HepG2 (cell line): ENCODE results near the gene FGF1. TPM values are rescaled to one million over a fixed set of nuclear protein-coding genes. Genes with fewer than 3 reads are reported as not detected.

Source experiments
- ATAC-seq: fragments of 200-7000 bp; cut with Tn5 transposase; 3 replicates; pipeline ENCODE4 v1.9.1; 2020; ENCODE audit warnings: mild to moderate bottlenecking, moderate library complexity
- BruUV-seq: library from RNA; stranded (reverse); fragments of 400-500 nt; replicated peaks from 2 replicates; lab custom pipeline; 2021; lab: Mats Ljungman, UMichigan
- CTCF ChIA-PET: fragments of 300-600 bp; formaldehyde crosslinking; extraction: SDS; loops from one replicate; lab custom pipeline; 2021; ENCODE audit warnings: low total read pairs, inconsistent platforms, low intra/inter-chr PET ratio; lab: Yijun Ruan, JAX
- POLR2A ChIA-PET: fragments of 350-600 bp; sonication (Branson Sonifier 250); formaldehyde crosslinking; loops from one replicate; lab custom pipeline; 2020; ENCODE audit warnings: antibody characterized with exemption, inconsistent platforms; lab: Yijun Ruan, JAX
- DNase-seq: peaks from one replicate; pipeline ENCODE4 v3.0.0-alpha.2; 2015; ENCODE audit warnings: low spot score
- FAIRE-seq: peaks from 3 replicates; lab custom pipeline; 2011; peaks lifted over from hg19 to GRCh38; lab: Jason Lieb, UNC
- H2AFZ ChIP-seq: one replicate; pipeline ENCODE4 v1.6.1; 2011; ENCODE audit warnings: low read length, inconsistent platforms
- H3K27ac ChIP-seq: fragments of 300-600 bp; 3 replicates; pipeline ENCODE4 v1.8.0; 2011; ENCODE audit warnings: mixed run types, mild to moderate bottlenecking, mixed read lengths, low read length, inconsistent platforms; ENCODE audit not compliant: insufficient read depth; ENCODE audit errors: extremely low read length
- H3K27me3 ChIP-seq, 2 experiments: fragments of 200-600 bp in 1 of 2; 2 replicates in 1 of 2; 3 replicates in 1 of 2; pipeline versions ENCODE4 v1.6.0 to v1.8.0; 2011; ENCODE audit warnings: low read length in 2 of 2, mild to moderate bottlenecking in 2 of 2, moderate library complexity in 2 of 2, inconsistent platforms in 1 of 2; ENCODE audit not compliant: insufficient read depth in 2 of 2, control insufficient read depth in 1 of 2
- H3K36me3 ChIP-seq, 2 experiments: fragments of 200-600 bp in 1 of 2; replicated peaks in 1 of 2; 2 replicates in 1 of 2; 3 replicates in 1 of 2; pipeline versions ENCODE4 v1.5.1 to v1.8.0; 2011; ENCODE audit warnings: low read length in 2 of 2, inconsistent platforms in 1 of 2; ENCODE audit not compliant: insufficient read depth in 2 of 2, control insufficient read depth in 1 of 2
- H3K4me1 ChIP-seq: 2 replicates; pipeline ENCODE4 v1.5.1; 2012; ENCODE audit warnings: low read length, inconsistent platforms; ENCODE audit not compliant: insufficient read depth
- H3K4me2 ChIP-seq: 2 replicates; pipeline ENCODE4 v1.6.0; 2011; ENCODE audit warnings: low read depth, low read length, inconsistent platforms
- H3K4me3 ChIP-seq, 3 experiments: fragments of 200-600 bp in 1 of 3; sonication (generic), shearing (Covaris generic) in 1 of 3; replicated peaks in 1 of 3; 2 replicates each; pipeline ENCODE4 v1.5.1; 2011 to 2016; ENCODE audit warnings: low read length in 3 of 3, inconsistent platforms in 2 of 3, low read depth in 2 of 3, mild to moderate bottlenecking in 2 of 3, control low read depth in 1 of 3, mixed read lengths in 1 of 3; ENCODE audit not compliant: insufficient read depth in 1 of 3
- H3K79me2 ChIP-seq: one replicate; pipeline ENCODE4 v1.6.1; 2011; ENCODE audit warnings: low read length, inconsistent platforms; ENCODE audit not compliant: insufficient read depth
- H3K9ac ChIP-seq: 2 replicates; pipeline ENCODE4 v1.6.0; 2011; ENCODE audit warnings: mild to moderate bottlenecking, low read depth, low read length, inconsistent platforms; ENCODE audit not compliant: insufficient read depth
- H3K9me3 ChIP-seq: 2 replicates; pipeline ENCODE4 v1.5.1; 2012; ENCODE audit warnings: mild to moderate bottlenecking, low read length
- H4K20me1 ChIP-seq: 2 replicates; pipeline ENCODE4 v1.6.0; 2011; ENCODE audit warnings: inconsistent platforms, mild to moderate bottlenecking, low read length, moderate library complexity; ENCODE audit not compliant: insufficient read depth
- EED ChIP-seq: sonication (generic); formaldehyde crosslinking; IDR thresholded peaks from 2 replicates; pipeline ENCODE4 v1.5.0; 2020; ENCODE audit warnings: mild to moderate bottlenecking, missing genetic modification reagents
- GABPA ChIP-seq, 2 experiments: IDR thresholded peaks; 2 replicates each; pipeline ENCODE4 v1.6.1; 2011 to 2016; ENCODE audit warnings: low read depth in 2 of 2, low read length in 1 of 2, missing biosample characterization in 1 of 2, missing genetic modification characterization in 1 of 2
- GATA4 ChIP-seq: sonication (generic); IDR thresholded peaks from 2 replicates; pipeline ENCODE4 v1.6.1; 2016; ENCODE audit warnings: antibody characterized with exemption, low read depth, borderline replicate concordance
- KAT8 ChIP-seq: IDR thresholded peaks from 2 replicates; pipeline ENCODE4 v1.6.1; 2016; ENCODE audit warnings: missing genetic modification reagents, missing compliant biosample characterization
- MBNL3 ChIP-seq: fragments of 250-450 bp; sonication (Bioruptor Pico); conservative IDR thresholded peaks from 2 replicates; pipeline ENCODE4 v1.8.0; 2022; ENCODE audit warnings: mild to moderate bottlenecking, inconsistent platforms
- RBFOX2 ChIP-seq: fragments of 200-400 bp; formaldehyde crosslinking; IDR thresholded peaks from 2 replicates; pipeline ENCODE4 v1.6.1; 2017; ENCODE audit warnings: low read depth, mild to moderate bottlenecking, low read length
- THAP8 ChIP-seq: sonication (generic); formaldehyde crosslinking; IDR thresholded peaks from 2 replicates; pipeline ENCODE4 v1.5.1; 2020; ENCODE audit warnings: missing genetic modification reagents, mild to moderate bottlenecking, borderline replicate concordance
- ZNF737 ChIP-seq: sonication (generic); formaldehyde crosslinking; IDR thresholded peaks from 2 replicates; pipeline ENCODE4 v1.5.0; 2020; ENCODE audit warnings: missing genetic modification reagents, mild to moderate bottlenecking, borderline replicate concordance
- WGBS: methylation state at CpG from one replicate; pipeline ENCODE4 v1.1.6; 2017; ENCODE audit warnings: low lambda C conversion rate; 5-methylcytosine and 5-hydroxymethylcytosine counted together
- in situ Hi-C: cut with HindIII; loops from 2 replicates; pipeline ENCODE4 v1.10.0; 2017; ENCODE audit warnings: low pct_unique_long_range_greater_than_20kb; ENCODE audit not compliant: extremely low pct_ligation_motif_present
- intact Hi-C: fragments of 100-400 bp; cut with micrococcal nuclease; formaldehyde crosslinking; loops from one replicate; pipeline ENCODE4 v1.10.0; 2022; ENCODE audit not compliant: unreplicated experiment
- polyA plus RNA-seq, 8 experiments: library from polyadenylated mRNA; depleted of rRNA in 3 of 8; stranded (reverse) in 7 of 8; unstranded in 1 of 8; fragments of >200 nt; fragmentation: Illumina TruSeq in 4 of 8; extraction: Trizol in 4 of 8; gene quantifications; 2 replicates each; pipeline versions ENCODE4 v1.2.1 to v1.2.3, GENCODE V29; 2011 to 2016; ENCODE audit warnings: low read depth in 4 of 8, missing spikeins in 1 of 8, mixed read lengths in 1 of 8; ENCODE audit not compliant: insufficient read depth in 1 of 8
- total RNA-seq, 5 experiments: library from RNA; depleted of rRNA; stranded (reverse); fragments of >200 nt; fragmentation: Illumina TruSeq; extraction: Trizol; gene quantifications; 2 replicates each; pipeline ENCODE4 v1.2.3, GENCODE V29; 2016; ENCODE audit warnings: low read depth in 1 of 5
- TF ChIP-seq, protein P1 (sequence below): sonication (generic); formaldehyde crosslinking; IDR thresholded peaks from 2 replicates; pipeline ENCODE4 v1.4.0; 2020; ENCODE audit warnings: missing genetic modification reagents
- TF ChIP-seq, protein P2 (sequence below): sonication (generic); formaldehyde crosslinking; IDR thresholded peaks from 2 replicates; pipeline ENCODE4 v1.4.0; 2020; ENCODE audit warnings: missing genetic modification reagents, mild to moderate bottlenecking, borderline replicate concordance
- TF ChIP-seq, protein P3 (sequence below): sonication (generic); formaldehyde crosslinking; IDR thresholded peaks from 2 replicates; pipeline ENCODE4 v1.8.0; 2022; ENCODE audit warnings: mild to moderate bottlenecking, missing genetic modification reagents

FGF1 gene
- total and polyA plus RNA-seq, 2 of the 13 experiments (the other 11 are each of a cell fraction or from before 2014, with no cell fraction given) = not detected

- POLR2A ChIA-PET = no interaction called here
- Histone ChIP-seq H3K4me2 (no peak overlapping the region), H3K9ac (no peak overlapping the region), H3K27me3 (no peaks in the 10 kb centered on the region), H3K9me3 (no peaks in the 10 kb centered on the region), H4K20me1 (no peaks in the 10 kb centered on the region), H3K4me1 (peaks cover 7% of the 10 kb centered on the region; the same call in 1 of the 2 replicates), H3K36me3 (no peaks in the 10 kb centered on the region), H3K4me3 (no peak overlapping the region), H2AFZ (no peak overlapping the region)
- intact Hi-C loops = no loop called here
- no TSS peak for BruUV-seq
- FAIRE-seq (no peak), ATAC-seq (no peak), DNase-seq (no peak)
- WGBS = 53% methylated on average over 7 of the region's 10 CpGs
- CTCF ChIA-PET = no interaction called here
- no peak for TF ChIP-seq GATA4
- TF ChIP-seq, protein P1, sequence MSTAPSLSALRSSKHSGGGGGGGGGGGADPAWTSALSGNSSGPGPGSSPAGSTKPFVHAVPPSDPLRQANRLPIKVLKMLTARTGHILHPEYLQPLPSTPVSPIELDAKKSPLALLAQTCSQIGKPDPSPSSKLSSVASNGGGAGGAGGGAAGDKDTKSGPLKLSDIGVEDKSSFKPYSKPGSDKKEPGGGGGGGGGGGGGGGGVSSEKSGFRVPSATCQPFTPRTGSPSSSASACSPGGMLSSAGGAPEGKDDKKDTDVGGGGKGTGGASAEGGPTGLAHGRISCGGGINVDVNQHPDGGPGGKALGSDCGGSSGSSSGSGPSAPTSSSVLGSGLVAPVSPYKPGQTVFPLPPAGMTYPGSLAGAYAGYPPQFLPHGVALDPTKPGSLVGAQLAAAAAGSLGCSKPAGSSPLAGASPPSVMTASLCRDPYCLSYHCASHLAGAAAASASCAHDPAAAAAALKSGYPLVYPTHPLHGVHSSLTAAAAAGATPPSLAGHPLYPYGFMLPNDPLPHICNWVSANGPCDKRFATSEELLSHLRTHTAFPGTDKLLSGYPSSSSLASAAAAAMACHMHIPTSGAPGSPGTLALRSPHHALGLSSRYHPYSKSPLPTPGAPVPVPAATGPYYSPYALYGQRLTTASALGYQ = no peak
- no peak for TF ChIP-seq THAP8 (CRISPR knock-in tag)
- TF ChIP-seq, protein P2, sequence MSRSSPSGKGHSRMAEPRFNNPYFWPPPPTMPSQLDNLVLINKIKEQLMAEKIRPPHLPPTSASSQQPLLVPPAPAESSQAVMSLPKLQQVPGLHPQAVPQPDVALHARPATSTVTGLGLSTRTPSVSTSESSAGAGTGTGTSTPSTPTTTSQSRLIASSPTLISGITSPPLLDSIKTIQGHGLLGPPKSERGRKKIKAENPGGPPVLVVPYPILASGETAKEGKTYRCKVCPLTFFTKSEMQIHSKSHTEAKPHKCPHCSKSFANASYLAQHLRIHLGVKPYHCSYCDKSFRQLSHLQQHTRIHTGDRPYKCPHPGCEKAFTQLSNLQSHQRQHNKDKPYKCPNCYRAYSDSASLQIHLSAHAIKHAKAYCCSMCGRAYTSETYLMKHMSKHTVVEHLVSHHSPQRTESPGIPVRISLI (CRISPR knock-in tag) = no peak
- no peak for TF ChIP-seq ZNF737 (CRISPR knock-in tag)
- no peak for TF ChIP-seq MBNL3 (CRISPR knock-in tag)
- TF ChIP-seq EED (CRISPR knock-in tag) = no peak
- no peak for TF ChIP-seq GABPA (IDR thresholded peaks at IDR 0.05; ENCODE audit: low read depth, low read length)
- no peak for TF ChIP-seq GABPA (CRISPR knock-in tag; IDR thresholded peaks at IDR 0.05; ENCODE audit: low read depth)
- TF ChIP-seq KAT8 (CRISPR knock-in tag) = no peak
- TF ChIP-seq, protein P3, sequence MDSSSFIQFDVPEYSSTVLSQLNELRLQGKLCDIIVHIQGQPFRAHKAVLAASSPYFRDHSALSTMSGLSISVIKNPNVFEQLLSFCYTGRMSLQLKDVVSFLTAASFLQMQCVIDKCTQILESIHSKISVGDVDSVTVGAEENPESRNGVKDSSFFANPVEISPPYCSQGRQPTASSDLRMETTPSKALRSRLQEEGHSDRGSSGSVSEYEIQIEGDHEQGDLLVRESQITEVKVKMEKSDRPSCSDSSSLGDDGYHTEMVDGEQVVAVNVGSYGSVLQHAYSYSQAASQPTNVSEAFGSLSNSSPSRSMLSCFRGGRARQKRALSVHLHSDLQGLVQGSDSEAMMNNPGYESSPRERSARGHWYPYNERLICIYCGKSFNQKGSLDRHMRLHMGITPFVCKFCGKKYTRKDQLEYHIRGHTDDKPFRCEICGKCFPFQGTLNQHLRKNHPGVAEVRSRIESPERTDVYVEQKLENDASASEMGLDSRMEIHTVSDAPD = no peak
- no peak for TF ChIP-seq RBFOX2
- TF ChIP-seq, all 625 proteins: peak for 0
- in situ Hi-C loops = loop anchor here (25.0 kb wide), 1 partner anchor 581 kb away; no protein-coding TSS in a partner anchor
- no peaks in the 10 kb centered on the region for H3K79me2 ChIP-seq
- no peak overlapping the region for H3K27ac ChIP-seq
Observed at GRCh38 chr5:142568283-142568995, 117.5 kb downstream of the FGF1 start.
